Neural cell (in vitro differentiated cells): ENCODE data around the gene CCNO. TPM values are rescaled to one million over a fixed set of nuclear protein-coding genes. Genes with fewer than 3 reads are reported as not detected.

Experiments
- H2AFZ ChIP-seq: fragments of 200-600, 300-800 bp; sonication (generic), shearing (Covaris generic); 2 replicates; pipeline ENCODE4 v1.6.0; 2014; ENCODE audit warnings: low read depth, mild to moderate bottlenecking, antibody characterized with exemption, low read length, moderate library complexity
- H3F3A ChIP-seq: fragments of 200-600 bp; shearing (Covaris generic); 2 replicates; pipeline ENCODE4 v1.6.1; 2016; ENCODE audit warnings: mild to moderate bottlenecking, moderate library complexity, mixed read lengths, antibody characterized with exemption, low read length; ENCODE audit not compliant: insufficient read depth, poor library complexity, severe bottlenecking
- H3K27ac ChIP-seq: fragments of 200-600, 300-800 bp; sonication (generic), shearing (Covaris generic); 2 replicates; pipeline ENCODE4 v1.5.1; 2014; ENCODE audit warnings: mild to moderate bottlenecking, low read length, moderate library complexity
- H3K27me3 ChIP-seq: fragments of 300-800, 200-600 bp; sonication (generic), shearing (Covaris generic); 2 replicates; pipeline ENCODE4 v1.6.0; 2014; ENCODE audit warnings: mild to moderate bottlenecking, low read depth, low read length, moderate library complexity; ENCODE audit not compliant: insufficient read depth
- H3K36me3 ChIP-seq: fragments of 300-800, 200-600 bp; sonication (generic), shearing (Covaris generic); 2 replicates; pipeline ENCODE4 v1.5.1; 2014; ENCODE audit warnings: mild to moderate bottlenecking, antibody characterized with exemption, low read length, moderate library complexity; ENCODE audit not compliant: insufficient read depth
- H3K4me2 ChIP-seq: fragments of 300-800, 200-600 bp; sonication (generic), shearing (Covaris generic); 2 replicates; pipeline ENCODE4 v1.6.0; 2014; ENCODE audit warnings: mild to moderate bottlenecking, low read length
- H3K4me3 ChIP-seq: fragments of 300-800, 200-600 bp; sonication (generic), shearing (Covaris generic); 2 replicates; pipeline ENCODE4 v1.5.1; 2014; ENCODE audit warnings: mild to moderate bottlenecking, low read length, moderate library complexity
- H3K79me2 ChIP-seq: fragments of 200-600 bp; shearing (Covaris generic); replicated peaks from 2 replicates; pipeline ENCODE4 v1.6.0; 2014; ENCODE audit warnings: mild to moderate bottlenecking, low read length, moderate library complexity; ENCODE audit not compliant: insufficient read depth
- H3K9ac ChIP-seq: fragments of 300-800, 200-600 bp; sonication (generic), shearing (Covaris generic); 2 replicates; pipeline ENCODE4 v1.6.1; 2016; ENCODE audit warnings: mild to moderate bottlenecking, low read length, mixed read lengths
- H3K9me2 ChIP-seq: fragments of 200-600 bp; shearing (Covaris generic); 2 replicates; pipeline ENCODE4 v1.6.1; 2016; ENCODE audit warnings: mild to moderate bottlenecking, low read length, mixed read lengths; ENCODE audit not compliant: insufficient read depth
- H3K9me3 ChIP-seq: fragments of 200-600, 300-800 bp; sonication (generic), shearing (Covaris generic); 2 replicates; pipeline ENCODE4 v1.6.1; 2016; ENCODE audit warnings: mild to moderate bottlenecking, mixed run types, low read length, moderate library complexity, mixed read lengths
- H4K20me1 ChIP-seq: fragments of 200-600 bp; shearing (Covaris generic); 2 replicates; pipeline ENCODE4 v1.6.1; 2016; ENCODE audit warnings: mild to moderate bottlenecking, mixed run types; ENCODE audit not compliant: insufficient read depth
- EP300 ChIP-seq: fragments of 450-650 bp; conservative IDR thresholded peaks from 2 replicates; pipeline ENCODE4 v1.6.1; 2014; ENCODE audit warnings: antibody characterized with exemption, mild to moderate bottlenecking, moderate library complexity; ENCODE audit not compliant: poor library complexity, severe bottlenecking
- EZH2 ChIP-seq: fragments of 200-600, 300-800 bp; shearing (Covaris generic), sonication (generic); IDR thresholded peaks from 2 replicates; pipeline ENCODE4 v1.6.1; 2014; ENCODE audit warnings: antibody characterized with exemption, low read length, borderline replicate concordance, mild to moderate bottlenecking; ENCODE audit not compliant: insufficient read depth, poor library complexity, severe bottlenecking
- MXI1 ChIP-seq: fragments of 450-650 bp; conservative IDR thresholded peaks from 2 replicates; pipeline ENCODE4 v1.6.1; 2014; ENCODE audit warnings: antibody characterized with exemption, mild to moderate bottlenecking; ENCODE audit not compliant: poor library complexity, severe bottlenecking
- RAD21 ChIP-seq: fragments of 450-650 bp; conservative IDR thresholded peaks from 2 replicates; pipeline ENCODE4 v1.6.1; 2014; ENCODE audit warnings: antibody characterized with exemption, mild to moderate bottlenecking, moderate library complexity
- SMC3 ChIP-seq: fragments of 450-650 bp; conservative IDR thresholded peaks from 2 replicates; pipeline ENCODE4 v1.6.1; 2014; ENCODE audit warnings: antibody characterized with exemption, mild to moderate bottlenecking, moderate library complexity; ENCODE audit not compliant: poor library complexity
- TAF1 ChIP-seq: IDR thresholded peaks from 2 replicates; pipeline ENCODE4 v1.6.1; 2012; ENCODE audit warnings: low read depth
- polyA plus RNA-seq: library from polyadenylated mRNA; depleted of rRNA; stranded (reverse); fragments of >200 nt; gene quantifications from 2 replicates; pipeline ENCODE4 v1.2.3, GENCODE V29; 2014
- TF ChIP-seq, protein P1 (sequence below): IDR thresholded peaks from 2 replicates; pipeline ENCODE4 v1.6.1; 2012; ENCODE audit warnings: borderline replicate concordance
- TF ChIP-seq, protein P2 (sequence below): fragments of 450-650 bp; IDR thresholded peaks from 2 replicates; pipeline ENCODE4 v1.5.1; 2014; ENCODE audit warnings: antibody characterized with exemption, mild to moderate bottlenecking, moderate library complexity; ENCODE audit not compliant: poor library complexity, severe bottlenecking

CCNO gene
- polyA plus RNA-seq, 1 donor from 2014 or later, result 0.16 TPM

DNA sequence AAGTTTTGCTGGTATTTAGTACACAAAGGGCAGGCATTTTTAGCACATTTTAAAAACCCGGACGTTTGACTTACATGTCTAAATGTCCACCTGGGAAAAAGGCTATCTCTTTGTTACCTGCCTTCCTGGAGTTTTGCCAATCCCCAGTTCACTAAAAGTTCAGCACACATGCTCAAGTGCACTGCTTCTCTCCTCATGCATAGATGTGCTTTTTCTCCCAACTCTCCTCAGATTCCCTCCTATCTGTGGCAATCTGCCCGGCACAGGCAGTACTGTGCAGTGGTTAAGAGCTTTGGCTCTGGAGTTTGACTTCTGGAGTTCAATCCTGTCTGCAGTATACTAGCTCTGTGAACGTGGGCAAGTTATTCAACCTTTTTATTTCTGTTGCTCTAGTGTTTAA is 8.3 kb upstream of the CCNO start:
- Histone ChIP-seq H3K9me2 (no peaks in the 10 kb centered on the region), H3K9me3 (no peaks in the 10 kb centered on the region), H4K20me1 (no peaks in the 10 kb centered on the region), H3K9ac (no peak overlapping the region), H2AFZ (no peak overlapping the region), H3K79me2 (no peaks in the 10 kb centered on the region), H3K27me3 (peaks cover 3% of the 10 kb centered on the region), H3K4me2 (no peak overlapping the region), H3K27ac (no peak overlapping the region), H3K36me3 (no peaks in the 10 kb centered on the region), H3F3A (no peaks in the 10 kb centered on the region), H3K4me3 (no peak overlapping the region)
- TF ChIP-seq MXI1, result no peak
- no peak for TF ChIP-seq EP300
- no peak for TF ChIP-seq RAD21
- no peak for TF ChIP-seq SMC3
- no peak for TF ChIP-seq EZH2
- TF ChIP-seq, protein P1, sequence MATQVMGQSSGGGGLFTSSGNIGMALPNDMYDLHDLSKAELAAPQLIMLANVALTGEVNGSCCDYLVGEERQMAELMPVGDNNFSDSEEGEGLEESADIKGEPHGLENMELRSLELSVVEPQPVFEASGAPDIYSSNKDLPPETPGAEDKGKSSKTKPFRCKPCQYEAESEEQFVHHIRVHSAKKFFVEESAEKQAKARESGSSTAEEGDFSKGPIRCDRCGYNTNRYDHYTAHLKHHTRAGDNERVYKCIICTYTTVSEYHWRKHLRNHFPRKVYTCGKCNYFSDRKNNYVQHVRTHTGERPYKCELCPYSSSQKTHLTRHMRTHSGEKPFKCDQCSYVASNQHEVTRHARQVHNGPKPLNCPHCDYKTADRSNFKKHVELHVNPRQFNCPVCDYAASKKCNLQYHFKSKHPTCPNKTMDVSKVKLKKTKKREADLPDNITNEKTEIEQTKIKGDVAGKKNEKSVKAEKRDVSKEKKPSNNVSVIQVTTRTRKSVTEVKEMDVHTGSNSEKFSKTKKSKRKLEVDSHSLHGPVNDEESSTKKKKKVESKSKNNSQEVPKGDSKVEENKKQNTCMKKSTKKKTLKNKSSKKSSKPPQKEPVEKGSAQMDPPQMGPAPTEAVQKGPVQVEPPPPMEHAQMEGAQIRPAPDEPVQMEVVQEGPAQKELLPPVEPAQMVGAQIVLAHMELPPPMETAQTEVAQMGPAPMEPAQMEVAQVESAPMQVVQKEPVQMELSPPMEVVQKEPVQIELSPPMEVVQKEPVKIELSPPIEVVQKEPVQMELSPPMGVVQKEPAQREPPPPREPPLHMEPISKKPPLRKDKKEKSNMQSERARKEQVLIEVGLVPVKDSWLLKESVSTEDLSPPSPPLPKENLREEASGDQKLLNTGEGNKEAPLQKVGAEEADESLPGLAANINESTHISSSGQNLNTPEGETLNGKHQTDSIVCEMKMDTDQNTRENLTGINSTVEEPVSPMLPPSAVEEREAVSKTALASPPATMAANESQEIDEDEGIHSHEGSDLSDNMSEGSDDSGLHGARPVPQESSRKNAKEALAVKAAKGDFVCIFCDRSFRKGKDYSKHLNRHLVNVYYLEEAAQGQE, result no peak
- no peak for TF ChIP-seq TAF1

DNA sequence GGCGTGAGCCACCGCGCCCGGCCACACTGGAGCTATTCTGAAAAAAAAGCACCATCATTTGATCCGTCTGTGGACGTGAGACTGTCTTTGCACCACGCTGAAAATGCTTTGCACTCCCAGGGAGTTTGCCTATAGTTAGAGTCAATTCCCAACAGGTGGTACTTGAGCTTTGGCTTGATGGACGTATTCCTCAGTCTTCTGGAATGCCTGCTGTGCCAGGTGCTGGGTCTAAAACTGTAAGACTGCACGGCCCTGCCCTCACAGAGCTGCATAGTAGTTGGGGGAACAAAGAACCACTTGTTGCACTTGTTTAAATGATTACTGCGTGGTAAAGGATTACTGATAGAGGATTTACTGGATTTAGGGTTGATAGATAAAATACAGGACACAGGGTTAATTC is 3.4 kb upstream of the CCNO start:
- Histone ChIP-seq H3K36me3 (no peaks in the 10 kb centered on the region), H3K9ac (no peak overlapping the region), H3F3A (peaks cover 9% of the 10 kb centered on the region), H3K4me2 (no peak overlapping the region), H3K79me2 (no peaks in the 10 kb centered on the region), H3K27me3 (peaks cover 34% of the 10 kb centered on the region), H3K27ac (no peak overlapping the region), H3K4me3 (no peak overlapping the region), H3K9me3 (no peaks in the 10 kb centered on the region), H3K9me2 (no peaks in the 10 kb centered on the region), H2AFZ (no peak overlapping the region), H4K20me1 (no peaks in the 10 kb centered on the region)
- no peak for TF ChIP-seq TAF1
- TF ChIP-seq EP300, result no peak
- no peak for TF ChIP-seq RAD21
- TF ChIP-seq MXI1, result no peak
- TF ChIP-seq, protein P2, sequence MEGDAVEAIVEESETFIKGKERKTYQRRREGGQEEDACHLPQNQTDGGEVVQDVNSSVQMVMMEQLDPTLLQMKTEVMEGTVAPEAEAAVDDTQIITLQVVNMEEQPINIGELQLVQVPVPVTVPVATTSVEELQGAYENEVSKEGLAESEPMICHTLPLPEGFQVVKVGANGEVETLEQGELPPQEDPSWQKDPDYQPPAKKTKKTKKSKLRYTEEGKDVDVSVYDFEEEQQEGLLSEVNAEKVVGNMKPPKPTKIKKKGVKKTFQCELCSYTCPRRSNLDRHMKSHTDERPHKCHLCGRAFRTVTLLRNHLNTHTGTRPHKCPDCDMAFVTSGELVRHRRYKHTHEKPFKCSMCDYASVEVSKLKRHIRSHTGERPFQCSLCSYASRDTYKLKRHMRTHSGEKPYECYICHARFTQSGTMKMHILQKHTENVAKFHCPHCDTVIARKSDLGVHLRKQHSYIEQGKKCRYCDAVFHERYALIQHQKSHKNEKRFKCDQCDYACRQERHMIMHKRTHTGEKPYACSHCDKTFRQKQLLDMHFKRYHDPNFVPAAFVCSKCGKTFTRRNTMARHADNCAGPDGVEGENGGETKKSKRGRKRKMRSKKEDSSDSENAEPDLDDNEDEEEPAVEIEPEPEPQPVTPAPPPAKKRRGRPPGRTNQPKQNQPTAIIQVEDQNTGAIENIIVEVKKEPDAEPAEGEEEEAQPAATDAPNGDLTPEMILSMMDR, result no peak
- no peak for TF ChIP-seq SMC3
- TF ChIP-seq EZH2, result no peak
- TF ChIP-seq, protein P1, result no peak
